Activated T-cell treated with anti-CD3 and anti-CD28 coated beads, Interleukin-2, amount 50 U/mL, for 24 hours (primary cell): Measurements from ENCODE around the gene NFKBIA.

Experiments
- DNase-seq: peaks from one replicate; pipeline ENCODE4 v3.0.0-alpha.2; 2020
- H3K27ac Mint-ChIP-seq: 2 replicates; pipeline ENCODE4 v1.8.0; 2020; ENCODE audit warnings: mild to moderate bottlenecking, mixed read lengths
- H3K27me3 Mint-ChIP-seq: 2 replicates; pipeline ENCODE4 v1.8.0; 2020; ENCODE audit warnings: mixed read lengths
- H3K36me3 Mint-ChIP-seq: 2 replicates; pipeline ENCODE4 v1.8.0; 2020; ENCODE audit warnings: low read depth, mixed read lengths
- H3K4me1 Mint-ChIP-seq: 2 replicates; pipeline ENCODE4 v1.8.0; 2020; ENCODE audit warnings: low read depth, mixed read lengths
- H3K4me3 Mint-ChIP-seq: 2 replicates; pipeline ENCODE4 v1.8.0; 2020; ENCODE audit warnings: mild to moderate bottlenecking, moderate library complexity, mixed read lengths
- H3K9me3 Mint-ChIP-seq: 2 replicates; pipeline ENCODE4 v1.8.0; 2020; ENCODE audit warnings: mixed read lengths

Gene NFKBIA

DNA sequence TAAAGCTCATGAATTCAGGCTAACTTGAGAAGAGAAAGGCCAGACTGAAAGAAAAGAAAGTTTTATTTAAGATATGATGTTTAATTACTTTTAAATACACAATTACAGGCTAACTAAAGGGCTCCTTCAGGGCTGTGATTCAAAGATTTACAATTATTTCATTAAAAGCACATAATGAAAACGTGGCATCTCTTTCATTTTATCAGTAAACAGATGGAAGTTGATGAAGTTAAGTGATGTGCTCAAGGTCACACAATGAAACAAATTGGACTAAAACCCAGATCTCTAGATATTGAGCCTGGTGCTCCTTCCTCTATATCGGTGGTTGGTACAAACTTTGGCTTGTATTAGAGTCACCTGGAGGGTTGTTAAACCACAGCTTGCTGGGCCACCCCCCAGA, 13.5 kb upstream of the NFKBIA start:
- Mint-ChIP-seq H3K4me3 (no peak overlapping the region), H3K27me3 (no peaks in the 10 kb centered on the region), H3K27ac (no peak overlapping the region), H3K36me3 (no peaks in the 10 kb centered on the region), H3K4me1 (peaks cover 65% of the 10 kb centered on the region), H3K9me3 (no peaks in the 10 kb centered on the region)
- no peak for DNase-seq

DNA sequence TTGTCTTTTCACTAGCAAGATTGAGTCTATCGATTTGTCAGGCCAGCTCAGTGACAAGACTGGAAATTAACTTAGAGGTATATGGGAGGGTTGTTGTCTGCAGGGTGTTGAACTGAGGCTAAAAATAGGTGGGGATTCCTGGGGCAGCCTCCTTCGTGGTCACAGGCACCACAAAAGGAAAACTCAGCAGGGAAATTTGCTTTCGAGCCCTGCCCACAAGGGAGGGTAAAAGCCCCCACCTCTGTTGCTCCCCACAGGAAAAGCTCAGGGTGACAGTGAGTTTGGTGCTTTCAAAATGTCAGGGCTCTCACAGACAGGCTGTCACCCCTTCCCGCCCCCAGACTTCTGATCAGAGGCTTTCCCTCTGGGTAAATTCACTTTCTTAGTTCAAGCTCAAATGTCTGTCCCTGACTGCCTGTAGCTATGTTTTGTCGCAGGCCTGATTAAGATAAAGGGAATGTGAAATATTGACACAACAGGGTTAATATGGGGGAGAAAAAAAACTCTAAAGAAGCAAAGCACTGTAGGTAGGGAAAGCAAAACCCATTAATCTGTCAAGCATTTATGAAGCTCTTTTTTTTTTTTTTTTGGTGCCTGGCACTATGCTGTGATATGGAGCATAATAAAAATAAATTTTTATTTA, 11.7 kb upstream of the NFKBIA start:
- DNase-seq = peak; percentile 78
- H3K4me3 Mint-ChIP-seq = peak overlapping the region; percentile 56
- H3K36me3 Mint-ChIP-seq = no peaks in the 10 kb centered on the region
- peak overlapping the region; percentile 94 for H3K27ac Mint-ChIP-seq
- H3K27me3 Mint-ChIP-seq = no peaks in the 10 kb centered on the region
- H3K4me1 Mint-ChIP-seq = peaks cover 56% of the 10 kb centered on the region
- no peaks in the 10 kb centered on the region for H3K9me3 Mint-ChIP-seq

DNA sequence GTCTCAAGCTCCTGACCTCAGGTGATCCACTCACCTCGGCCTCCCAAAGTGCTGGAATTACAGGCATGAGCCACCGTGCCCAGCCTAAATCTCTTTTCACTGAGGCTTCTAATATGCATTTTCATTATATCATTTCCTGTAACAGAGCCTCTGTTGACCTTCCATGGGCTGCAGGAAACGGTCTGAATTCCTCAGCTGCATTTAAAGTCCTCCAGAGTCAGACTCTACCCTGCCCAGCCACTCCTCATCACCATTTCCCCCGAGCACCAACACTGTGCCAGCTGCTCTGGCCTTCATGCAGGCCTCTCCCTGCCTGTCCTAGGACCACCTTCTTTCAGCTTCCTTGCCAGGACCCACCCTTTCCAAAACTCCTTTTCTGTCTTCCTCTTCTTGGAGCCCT, 9.8 kb upstream of the NFKBIA start:
- H3K36me3 Mint-ChIP-seq = no peaks in the 10 kb centered on the region
- peaks cover 49% of the 10 kb centered on the region for H3K4me1 Mint-ChIP-seq
- H3K27me3 Mint-ChIP-seq = no peaks in the 10 kb centered on the region
- no peaks in the 10 kb centered on the region for H3K9me3 Mint-ChIP-seq
- no peak overlapping the region for H3K27ac Mint-ChIP-seq
- no peak for DNase-seq
- H3K4me3 Mint-ChIP-seq = no peak overlapping the region

DNA sequence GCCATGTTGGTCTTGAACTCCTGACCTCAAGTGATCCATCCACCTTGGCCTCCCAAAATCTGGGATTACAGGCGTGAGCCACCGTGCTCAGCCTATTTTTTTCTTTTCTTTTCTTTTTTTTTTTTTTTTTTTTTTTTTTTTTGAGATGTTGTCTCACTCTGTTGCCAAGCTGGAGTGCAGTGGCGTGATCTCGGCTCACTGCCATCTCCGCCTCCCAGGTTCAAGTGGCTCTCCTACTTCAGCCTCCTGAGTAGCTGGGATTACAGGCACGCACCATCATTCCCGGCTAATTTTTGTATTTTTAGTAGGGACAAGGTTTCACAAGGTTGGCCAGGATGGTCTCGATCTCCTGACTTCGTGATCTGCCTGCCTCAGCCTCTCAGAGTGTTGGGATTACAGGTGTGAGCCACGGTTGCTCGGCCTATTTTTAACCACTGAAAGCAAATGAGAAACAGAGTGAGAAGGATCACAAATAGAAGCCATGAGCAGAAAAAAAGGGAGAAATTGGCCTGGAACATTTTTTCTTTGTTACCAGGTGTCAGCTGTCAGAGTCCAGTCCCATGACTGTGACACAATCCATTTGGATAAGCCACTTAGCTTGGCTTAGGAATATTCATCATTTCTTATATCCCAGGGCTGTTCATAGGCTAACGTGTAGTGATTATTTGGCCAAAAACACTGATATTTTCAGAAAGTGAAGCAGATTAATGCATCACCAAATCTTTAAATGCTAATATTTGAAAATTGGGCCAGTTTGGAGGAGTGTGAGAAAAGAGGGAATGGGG, 7.9 kb upstream of the NFKBIA start:
- no peak overlapping the region for H3K4me3 Mint-ChIP-seq
- H3K27ac Mint-ChIP-seq = no peak overlapping the region
- H3K36me3 Mint-ChIP-seq = no peaks in the 10 kb centered on the region
- DNase-seq = no peak
- no peaks in the 10 kb centered on the region for H3K27me3 Mint-ChIP-seq
- H3K9me3 Mint-ChIP-seq = no peaks in the 10 kb centered on the region
- H3K4me1 Mint-ChIP-seq = peaks cover 40% of the 10 kb centered on the region

DNA sequence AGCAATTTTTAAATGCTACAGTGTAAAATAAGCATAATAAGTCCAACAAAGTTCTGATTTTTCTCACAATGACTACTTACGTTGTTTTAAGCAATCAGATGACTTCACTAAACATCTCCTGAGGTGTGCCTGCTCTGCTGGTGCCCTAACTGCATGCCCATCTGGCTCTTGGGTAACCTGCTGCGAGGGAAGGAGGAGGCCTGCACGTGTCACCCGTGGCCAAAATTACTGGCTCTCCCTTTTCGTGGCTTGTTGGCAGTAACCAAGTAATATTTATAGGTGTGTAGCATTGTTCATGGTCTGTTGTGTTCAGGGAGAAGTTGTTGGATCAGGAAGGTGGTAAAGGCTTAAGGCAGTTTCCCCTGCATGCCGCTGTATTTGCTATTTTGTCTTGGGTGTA, 6.3 kb upstream of the NFKBIA start:
- Mint-ChIP-seq H3K36me3 (no peaks in the 10 kb centered on the region), H3K9me3 (no peaks in the 10 kb centered on the region), H3K27me3 (no peaks in the 10 kb centered on the region), H3K4me1 (peaks cover 40% of the 10 kb centered on the region), H3K4me3 (no peak overlapping the region), H3K27ac (no peak overlapping the region)
- no peak for DNase-seq

DNA sequence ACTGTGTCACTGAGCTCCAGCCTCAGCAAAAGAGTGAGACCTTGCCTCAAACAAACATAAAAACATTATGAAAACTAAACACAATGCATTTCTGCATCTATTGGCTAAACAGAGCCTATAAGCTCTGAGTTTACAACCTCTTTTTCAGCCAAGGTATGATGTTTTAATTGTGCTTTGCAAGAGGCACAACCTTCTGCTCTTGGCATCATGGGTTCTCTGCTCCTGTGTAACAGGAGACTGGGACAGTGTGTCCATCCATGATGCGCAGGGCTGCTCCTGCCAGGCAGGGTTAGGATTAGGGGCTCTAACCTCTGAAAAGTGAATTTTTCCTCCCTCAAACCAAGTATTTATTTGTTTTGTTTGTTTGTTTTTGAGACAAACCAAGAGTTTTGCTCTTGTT, 5.0 kb upstream of the NFKBIA start:
- H3K9me3 Mint-ChIP-seq = no peaks in the 10 kb centered on the region
- no peaks in the 10 kb centered on the region for H3K27me3 Mint-ChIP-seq
- H3K4me1 Mint-ChIP-seq = peaks cover 39% of the 10 kb centered on the region
- DNase-seq = no peak
- no peak overlapping the region for H3K27ac Mint-ChIP-seq
- peaks cover 2% of the 10 kb centered on the region for H3K36me3 Mint-ChIP-seq
- no peak overlapping the region for H3K4me3 Mint-ChIP-seq

DNA sequence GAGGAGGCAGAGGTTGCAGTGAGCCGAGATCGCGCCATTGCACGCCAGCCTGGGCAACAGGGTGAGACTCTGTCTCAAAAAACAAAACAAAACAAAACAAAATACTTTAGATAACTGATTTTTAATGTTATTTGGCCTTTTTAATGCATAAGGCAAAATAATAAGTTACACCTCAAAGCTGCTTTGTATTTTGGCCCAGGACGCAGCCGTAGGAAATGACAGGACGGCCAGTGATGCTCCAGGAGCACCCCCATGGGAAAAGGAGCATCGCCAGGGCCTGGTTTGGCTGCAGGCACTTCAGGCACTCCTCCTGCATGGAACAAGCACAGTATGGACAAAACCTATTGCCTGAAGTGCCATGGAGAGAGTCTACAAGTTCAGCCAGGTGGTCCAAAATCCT, 3.5 kb upstream of the NFKBIA start:
- no peaks in the 10 kb centered on the region for H3K27me3 Mint-ChIP-seq
- no peaks in the 10 kb centered on the region for H3K9me3 Mint-ChIP-seq
- peaks cover 13% of the 10 kb centered on the region for H3K36me3 Mint-ChIP-seq
- H3K4me1 Mint-ChIP-seq = peaks cover 37% of the 10 kb centered on the region
- H3K4me3 Mint-ChIP-seq = no peak overlapping the region
- no peak overlapping the region for H3K27ac Mint-ChIP-seq
- no peak for DNase-seq

DNA sequence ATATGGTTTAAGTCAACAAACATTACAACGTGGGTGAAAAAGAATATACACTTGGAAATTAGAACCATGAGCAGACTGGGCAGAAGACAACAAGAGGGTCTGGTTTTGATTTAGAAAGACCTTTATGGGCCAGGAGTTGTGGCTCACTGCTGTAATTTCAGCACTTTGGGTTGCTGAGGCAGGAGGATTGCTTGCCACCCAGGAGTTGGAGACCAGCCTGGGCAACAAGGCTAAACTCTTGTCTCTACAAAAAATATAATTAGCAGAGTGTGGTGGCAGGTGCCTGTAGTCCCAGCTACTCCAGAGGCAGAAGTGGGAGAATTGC, 2.7 kb upstream of the NFKBIA start:
- Mint-ChIP-seq H3K4me3 (no peak overlapping the region), H3K4me1 (peaks cover 36% of the 10 kb centered on the region), H3K9me3 (no peaks in the 10 kb centered on the region), H3K27ac (no peak overlapping the region), H3K27me3 (no peaks in the 10 kb centered on the region), H3K36me3 (peaks cover 21% of the 10 kb centered on the region)
- no peak for DNase-seq

DNA sequence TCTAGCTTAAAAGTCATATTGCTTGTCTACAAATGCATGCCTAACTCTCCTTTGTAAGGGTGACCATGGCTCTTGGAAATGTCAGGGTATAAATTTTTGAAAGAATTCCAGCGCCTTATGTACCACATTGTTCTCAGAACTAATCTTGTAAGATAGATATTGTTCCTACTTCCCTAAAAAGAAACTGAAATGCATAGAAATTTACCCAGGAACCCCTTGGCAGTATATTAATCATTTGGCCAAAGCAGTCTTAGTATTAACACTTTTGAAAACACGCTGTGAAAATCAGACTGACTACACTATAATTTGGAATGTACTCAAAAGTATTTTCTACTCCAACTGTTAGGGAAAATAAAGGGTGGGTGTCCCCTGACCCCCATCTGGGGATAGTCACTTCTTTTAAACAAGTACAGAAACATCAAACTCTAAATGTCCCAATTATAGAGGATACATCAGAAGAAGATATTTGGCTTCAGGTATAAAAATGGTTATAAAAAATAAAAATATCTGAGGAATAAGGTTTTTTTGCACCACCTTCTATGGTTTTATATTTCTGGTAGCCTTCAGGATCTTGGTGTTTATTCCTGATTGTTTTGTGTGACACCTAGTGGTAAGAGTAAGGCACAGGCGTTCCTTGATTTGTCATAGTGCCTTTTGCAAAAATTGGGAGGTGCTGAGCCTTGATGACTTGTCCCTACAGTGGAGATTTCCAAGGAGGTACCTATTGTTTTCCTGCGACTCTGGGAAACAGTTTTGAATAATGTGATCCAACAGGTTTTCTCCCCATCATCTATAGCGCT, 2.2 kb upstream of the NFKBIA start:
- Mint-ChIP-seq H3K27ac (peak overlapping the region; percentile 99), H3K27me3 (no peaks in the 10 kb centered on the region), H3K4me3 (no peak overlapping the region), H3K4me1 (peaks cover 38% of the 10 kb centered on the region), H3K36me3 (peaks cover 26% of the 10 kb centered on the region), H3K9me3 (no peaks in the 10 kb centered on the region)
- no peak for DNase-seq

DNA sequence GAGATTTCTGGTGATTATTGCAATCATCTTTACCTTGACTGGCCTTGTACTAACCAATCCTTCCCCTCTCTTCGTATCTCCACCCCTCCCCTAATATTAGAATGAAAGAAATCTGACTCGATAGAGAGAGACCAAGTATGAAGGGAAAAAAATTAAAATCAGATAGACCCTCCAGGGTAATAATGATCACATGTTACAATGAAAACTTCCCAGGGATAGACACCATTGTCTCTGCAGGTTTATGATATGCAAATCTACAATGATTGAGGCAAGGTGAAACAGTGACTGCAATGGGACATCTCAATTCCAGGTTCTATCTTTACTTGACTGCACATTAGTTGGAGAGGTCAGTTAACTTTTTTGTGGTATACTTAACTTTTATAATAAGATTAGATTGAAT, 1.5 kb upstream of the NFKBIA start:
- H3K9me3 Mint-ChIP-seq = no peaks in the 10 kb centered on the region
- peaks cover 43% of the 10 kb centered on the region for H3K4me1 Mint-ChIP-seq
- no peak for DNase-seq
- no peaks in the 10 kb centered on the region for H3K27me3 Mint-ChIP-seq
- H3K4me3 Mint-ChIP-seq = peak overlapping the region; percentile 97
- H3K27ac Mint-ChIP-seq = peak overlapping the region; percentile 99
- H3K36me3 Mint-ChIP-seq = peaks cover 32% of the 10 kb centered on the region

DNA sequence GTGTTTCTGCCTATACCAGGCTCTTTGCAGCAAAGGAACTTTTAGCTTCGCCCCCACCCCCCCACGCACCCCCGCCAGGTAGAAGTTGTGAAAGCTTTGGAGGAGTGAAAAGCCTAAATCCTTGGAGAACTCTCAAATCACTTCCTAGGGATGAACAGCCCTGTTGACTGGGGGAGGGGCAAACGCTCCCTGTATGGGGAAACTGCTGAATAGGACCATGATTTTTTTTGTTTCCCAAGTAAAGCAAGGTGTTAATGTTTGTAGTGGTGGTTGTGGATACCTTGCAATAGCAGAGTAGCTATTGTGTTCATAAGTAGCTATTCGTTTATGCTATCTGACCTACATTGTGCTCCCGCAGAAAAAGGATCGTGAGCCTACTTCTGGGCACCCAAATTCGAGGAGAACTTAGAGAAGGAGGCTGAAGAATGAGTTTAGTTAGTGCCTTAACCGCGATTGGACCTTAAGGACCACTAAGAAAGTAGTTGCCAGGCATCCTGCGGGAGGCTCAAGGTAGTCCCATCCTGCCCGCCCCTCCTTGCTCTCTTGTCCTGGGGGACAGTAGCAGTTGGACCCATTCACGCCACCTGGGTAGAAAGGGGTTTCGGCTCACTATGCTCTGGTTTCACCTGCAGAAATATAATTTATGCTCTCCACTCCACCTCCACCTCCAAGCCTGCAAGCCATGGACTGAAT, 901 bp upstream of the NFKBIA start:
- peak overlapping the region; percentile 97 for H3K4me3 Mint-ChIP-seq
- H3K36me3 Mint-ChIP-seq = peaks cover 39% of the 10 kb centered on the region
- no peak for DNase-seq
- peaks cover 49% of the 10 kb centered on the region for H3K4me1 Mint-ChIP-seq
- H3K9me3 Mint-ChIP-seq = no peaks in the 10 kb centered on the region
- no peaks in the 10 kb centered on the region for H3K27me3 Mint-ChIP-seq
- peak overlapping the region; percentile 99 for H3K27ac Mint-ChIP-seq

DNA sequence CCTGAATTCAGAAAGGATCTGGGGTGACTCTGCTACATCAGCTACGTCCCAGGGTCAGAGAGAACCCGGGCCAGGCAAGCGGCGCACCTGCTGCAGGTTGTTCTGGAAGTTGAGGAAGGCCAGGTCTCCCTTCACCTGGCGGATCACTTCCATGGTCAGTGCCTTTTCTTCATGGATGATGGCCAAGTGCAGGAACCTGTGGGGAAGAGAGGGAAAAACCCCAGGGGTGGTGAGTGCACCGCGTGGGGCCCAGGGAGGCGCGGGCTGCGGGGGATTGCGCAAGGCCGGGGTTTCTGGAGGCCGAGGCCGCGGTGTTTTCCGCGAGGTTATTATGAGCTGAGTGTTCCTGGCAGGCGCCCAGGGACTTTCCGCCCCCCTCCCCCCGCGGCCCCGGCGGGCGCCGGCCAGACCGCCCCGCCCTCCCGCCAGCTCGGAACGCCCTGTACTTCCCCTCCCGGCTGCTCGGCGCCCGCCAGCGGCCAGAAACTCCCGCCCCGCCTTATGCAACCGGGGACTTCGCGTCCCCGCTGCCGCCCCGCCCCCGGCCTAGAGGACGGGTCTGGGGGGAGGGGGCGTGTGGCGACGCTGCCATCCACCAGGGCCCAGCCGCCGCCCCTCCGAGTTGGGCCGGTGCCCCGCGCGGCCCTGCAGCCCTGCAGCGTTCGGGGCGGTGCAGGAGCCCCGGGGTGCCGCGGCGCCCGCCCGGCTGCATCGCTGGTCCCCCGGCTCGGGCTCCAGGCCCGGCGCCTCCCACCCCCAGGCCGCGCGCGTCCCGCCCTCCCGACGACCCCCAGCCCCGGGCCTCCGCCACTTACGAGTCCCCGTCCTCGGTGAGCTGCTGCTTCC, 723 bp downstream of the NFKBIA start:
- H3K27me3 Mint-ChIP-seq = no peaks in the 10 kb centered on the region
- no peaks in the 10 kb centered on the region for H3K9me3 Mint-ChIP-seq
- peak overlapping the region; percentile 100 for H3K27ac Mint-ChIP-seq
- peak overlapping the region; percentile 99 for H3K4me3 Mint-ChIP-seq
- peaks cover 63% of the 10 kb centered on the region for H3K4me1 Mint-ChIP-seq
- peaks cover 51% of the 10 kb centered on the region for H3K36me3 Mint-ChIP-seq
- DNase-seq = peak; percentile 98

DNA sequence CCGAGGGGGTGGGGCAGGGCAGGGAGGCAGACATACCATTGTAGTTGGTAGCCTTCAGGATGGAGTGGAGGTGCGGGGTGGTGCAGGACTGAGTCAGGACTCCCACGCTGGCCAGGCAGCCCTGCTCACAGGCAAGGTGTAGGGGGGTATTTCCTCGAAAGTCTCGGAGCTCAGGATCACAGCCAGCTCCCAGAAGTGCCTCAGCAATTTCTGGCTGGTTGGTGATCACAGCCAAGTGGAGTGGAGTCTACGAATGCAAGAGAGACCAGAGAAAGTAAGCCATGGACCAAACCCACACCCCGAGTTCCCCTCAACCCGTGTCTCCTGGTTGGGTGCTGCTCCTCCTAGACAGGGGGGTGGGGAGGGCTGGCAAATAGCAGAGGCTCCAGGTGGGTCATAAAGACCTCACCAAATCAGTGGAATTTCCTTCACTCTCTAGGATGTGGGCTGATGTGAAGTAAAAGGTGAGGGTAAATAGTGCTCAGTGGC, 1.4 kb downstream of the NFKBIA start:
- Mint-ChIP-seq H3K4me3 (peak overlapping the region; percentile 99), H3K27ac (peak overlapping the region; percentile 100), H3K4me1 (peaks cover 67% of the 10 kb centered on the region), H3K36me3 (peaks cover 53% of the 10 kb centered on the region), H3K27me3 (no peaks in the 10 kb centered on the region), H3K9me3 (no peaks in the 10 kb centered on the region)
- DNase-seq = peak; percentile 74
